HuH-7.5 (cell line): ENCODE results near the gene SMAP1.

Experiments used
- DNase-seq: peaks from one replicate; pipeline ENCODE4 v3.0.0; 2011; ENCODE audit warnings: low spot score

Gene SMAP1

DNA sequence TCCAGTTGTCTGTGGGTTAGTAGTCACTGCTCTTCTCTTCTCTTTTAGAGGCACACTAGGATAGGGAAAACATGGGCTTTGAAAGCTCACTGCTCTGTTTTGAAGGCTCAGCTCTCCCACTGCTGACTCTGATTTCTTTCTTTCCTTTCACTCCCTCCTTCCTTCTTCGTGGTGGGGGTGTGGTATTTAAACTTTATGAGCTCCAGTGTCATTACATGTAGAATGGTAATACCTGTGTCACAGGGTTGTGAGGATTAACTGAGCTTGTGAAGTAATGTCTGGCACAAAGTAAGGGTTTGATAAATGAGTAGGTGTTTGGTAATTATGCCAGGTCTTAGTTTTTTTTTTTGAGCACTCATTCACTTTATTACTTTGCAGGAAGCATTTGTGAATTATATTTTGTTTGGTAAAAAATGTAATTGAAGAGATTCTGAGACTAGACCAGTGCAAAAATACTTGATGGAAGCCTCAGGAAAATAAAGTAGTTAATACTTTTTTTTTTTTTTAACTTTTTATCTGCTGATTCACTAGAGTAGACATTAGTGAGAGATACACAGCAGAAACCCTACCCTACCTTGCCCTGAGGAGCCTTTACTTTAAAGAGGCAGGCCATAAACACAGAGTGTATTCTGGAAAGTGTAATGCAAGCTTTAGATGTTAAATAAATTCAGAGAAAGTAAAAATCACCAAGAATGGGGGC, 17.3 kb downstream of the SMAP1 start:
- no peak for DNase-seq

DNA sequence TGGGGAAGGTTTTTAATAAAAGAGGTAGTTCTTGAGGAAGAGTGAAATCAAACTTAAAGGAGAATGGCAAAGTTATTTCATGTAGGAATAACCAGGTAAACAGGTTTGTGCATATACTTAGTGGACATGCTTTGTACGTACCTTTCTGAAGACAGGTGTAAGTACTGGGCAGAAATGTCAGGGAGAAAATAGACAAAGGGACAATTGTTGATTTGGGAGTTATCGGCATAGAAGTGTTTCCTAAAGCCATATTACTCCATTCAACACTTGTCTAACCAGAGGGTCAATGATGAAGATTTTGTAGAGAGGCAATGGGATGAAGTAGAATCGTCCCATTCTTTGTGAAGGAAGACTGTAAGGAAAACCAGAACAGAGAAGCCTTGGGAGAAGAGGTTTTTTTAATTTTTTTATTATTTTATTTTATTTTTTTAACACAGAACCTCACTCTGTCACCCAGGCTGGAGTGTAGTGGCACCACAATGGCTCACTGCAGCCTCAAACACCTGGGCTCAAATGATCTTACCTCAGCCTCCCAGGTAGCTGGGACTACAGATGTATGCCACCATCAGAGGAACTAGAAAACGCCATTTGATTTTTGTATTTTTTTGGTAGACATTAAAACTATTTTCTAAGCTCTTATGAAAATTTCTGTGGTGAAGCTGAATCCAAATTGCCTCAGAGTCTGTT, 18.0 kb downstream of the SMAP1 start:
- DNase-seq: no peak

DNA sequence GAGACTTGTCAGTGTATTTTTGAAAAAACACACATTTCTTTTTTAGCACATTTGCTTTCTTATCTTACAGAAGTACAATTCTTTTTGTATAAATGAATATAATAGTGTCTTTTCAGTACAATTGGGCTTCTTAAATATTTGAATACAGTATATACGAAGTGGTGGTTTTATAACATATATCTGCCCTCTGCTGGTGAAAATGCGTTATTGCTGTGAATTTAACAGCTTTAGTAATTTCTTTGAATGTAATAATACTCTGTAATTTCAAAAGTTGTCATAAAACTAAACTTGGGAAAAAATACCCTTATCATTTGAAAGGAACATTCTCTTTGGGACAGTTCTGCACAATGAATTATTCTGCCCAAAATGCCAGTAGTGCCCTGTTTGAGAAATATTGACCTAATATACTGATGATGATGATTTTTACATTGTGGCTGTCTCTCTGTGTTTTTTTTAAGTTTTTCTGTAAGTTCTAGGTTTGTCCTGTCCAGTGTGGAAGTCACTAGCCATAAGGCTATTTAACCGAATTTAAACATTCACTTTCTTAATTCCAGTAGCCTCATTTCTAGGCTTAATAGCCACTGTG, 19.0 kb downstream of the SMAP1 start:
- DNase-seq: no peak

GRCh38 chr6:70693887-70694286, 26.2 kb downstream of the SMAP1 start:
- no peak for DNase-seq

GRCh38 chr6:70694371-70694770, 26.7 kb downstream of the SMAP1 start:
- DNase-seq: no peak

- no peak for DNase-seq
Measured at GRCh38 chr6:70700922-70701876, 33.5 kb downstream of the SMAP1 start.

GRCh38 chr6:70705772-70706171, 38.1 kb downstream of the SMAP1 start:
- DNase-seq: no peak

DNA sequence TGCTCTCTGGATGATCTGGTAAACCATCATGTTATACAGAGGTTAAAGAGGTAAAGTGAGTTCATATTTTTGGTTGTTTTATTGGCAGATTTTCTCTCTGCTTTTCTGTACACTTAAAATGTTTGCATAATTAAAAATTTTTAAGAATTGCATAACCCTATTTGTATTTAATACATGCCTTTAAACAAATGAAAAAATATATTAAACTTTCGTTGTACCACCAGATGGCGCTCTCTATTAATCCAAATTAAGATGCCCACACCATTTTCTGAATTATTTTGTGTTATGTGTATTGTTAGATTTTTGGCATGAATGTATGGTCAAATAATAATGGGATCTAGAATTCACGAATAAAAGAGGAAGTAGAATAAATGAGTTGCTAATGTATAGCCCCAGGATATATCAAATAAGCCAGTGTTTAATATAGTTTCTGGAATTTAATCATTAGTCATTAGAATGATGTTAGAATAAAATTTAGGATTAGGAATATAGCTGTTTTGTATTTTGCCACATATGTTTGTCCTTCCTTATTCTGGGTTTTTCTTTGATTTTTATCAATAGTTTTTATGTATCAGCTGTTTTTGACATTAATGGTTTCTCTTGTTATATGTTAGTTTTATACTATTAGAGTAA, 38.9 kb downstream of the SMAP1 start:
- no peak for DNase-seq

- DNase-seq: no peak
Measured at GRCh38 chr6:70707893-70708292, 40.2 kb downstream of the SMAP1 start.

- no peak for DNase-seq
Measured at GRCh38 chr6:70708448-70708847, 40.8 kb downstream of the SMAP1 start.

DNA sequence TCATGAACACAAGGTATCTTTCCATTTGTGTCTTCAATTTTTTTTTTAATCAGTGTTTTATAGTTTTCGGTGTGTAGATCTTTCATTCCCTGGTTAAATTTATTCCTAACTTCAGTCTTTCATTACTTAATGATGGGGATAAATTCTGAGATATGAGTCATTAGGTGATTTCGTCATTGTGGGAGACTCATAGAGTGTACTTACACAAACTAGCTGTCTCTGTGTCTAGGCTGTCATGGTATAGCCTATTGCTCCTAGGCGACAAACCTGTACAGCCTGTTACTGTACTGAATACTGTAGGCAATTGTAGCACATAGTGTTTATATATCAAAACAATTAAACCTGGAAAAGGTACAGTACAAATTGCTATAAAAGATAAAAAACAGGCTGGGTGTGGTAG, 42.1 kb downstream of the SMAP1 start:
- DNase-seq: no peak

- DNase-seq: no peak
Measured at GRCh38 chr6:70714716-70715257, 47.1 kb downstream of the SMAP1 start.

- no peak for DNase-seq
Measured at GRCh38 chr6:70717038-70717801, 49.5 kb downstream of the SMAP1 start.

DNA sequence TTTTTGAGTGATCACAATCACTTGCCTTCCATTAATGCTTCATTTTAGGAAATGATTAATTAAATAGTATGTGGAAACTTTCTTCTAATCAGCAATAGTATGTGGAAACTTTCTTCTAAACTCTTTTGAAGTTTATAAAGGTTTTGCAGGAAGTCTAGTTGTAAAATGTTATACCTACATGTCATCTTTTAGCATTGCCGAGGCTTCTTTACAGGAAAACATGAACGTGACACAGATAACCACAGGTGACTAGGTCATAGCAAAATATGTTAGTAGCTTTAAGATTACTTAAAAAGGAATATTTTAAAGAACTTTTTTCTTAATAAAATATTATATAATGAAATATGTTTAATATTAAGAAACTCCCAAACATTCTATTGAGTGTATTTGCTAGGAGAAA, 56.8 kb downstream of the SMAP1 start:
- no peak for DNase-seq

DNA sequence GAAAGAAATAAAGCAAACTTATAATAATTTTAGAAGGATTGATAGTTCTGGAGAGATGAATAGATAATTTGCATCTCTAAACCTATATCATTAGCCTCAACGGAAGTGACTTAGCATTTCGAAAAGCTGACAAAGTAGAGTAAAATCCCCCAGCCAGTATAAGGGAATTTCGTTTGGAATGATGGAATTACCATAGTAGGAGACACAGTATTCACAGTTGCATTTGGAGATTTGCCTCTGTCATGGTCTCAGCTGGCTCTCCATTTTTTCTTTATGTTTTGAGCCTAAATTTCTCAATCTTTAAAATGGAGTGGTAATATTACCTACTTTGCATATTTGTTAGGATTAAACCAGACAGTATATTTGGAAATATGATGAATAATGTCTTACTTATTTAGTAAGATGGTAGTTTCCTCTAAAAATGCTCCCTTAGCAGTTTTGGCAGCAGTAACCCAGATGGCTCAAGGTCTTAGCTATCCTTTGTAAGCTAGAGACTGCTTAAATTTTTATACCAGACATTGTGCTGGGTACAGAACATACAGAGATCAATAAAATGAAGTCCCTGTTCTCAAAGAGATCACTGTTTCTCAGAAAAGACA, 58.2 kb downstream of the SMAP1 start:
- no peak for DNase-seq

- DNase-seq: no peak
Measured at GRCh38 chr6:70734381-70734780, 66.7 kb downstream of the SMAP1 start.

DNA sequence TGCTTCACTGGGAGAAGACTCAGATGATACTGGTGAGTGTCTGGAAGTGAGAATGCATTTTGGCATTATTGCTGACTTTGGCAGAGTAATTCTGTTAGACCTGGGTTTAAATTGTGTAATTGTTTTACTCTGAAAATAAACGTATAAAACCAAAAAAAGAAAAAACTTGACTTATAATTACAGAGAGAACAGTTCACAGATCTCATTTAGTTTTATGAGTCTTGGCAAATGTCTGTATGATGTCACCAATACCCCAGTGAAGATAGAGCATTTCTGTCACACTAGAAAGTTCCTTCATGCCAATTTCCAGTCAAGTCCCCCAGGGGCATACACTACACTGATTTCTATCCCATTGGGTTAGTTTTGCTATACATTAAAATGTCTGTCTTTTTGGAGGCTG, 67.3 kb downstream of the SMAP1 start:
- no peak for DNase-seq

DNA sequence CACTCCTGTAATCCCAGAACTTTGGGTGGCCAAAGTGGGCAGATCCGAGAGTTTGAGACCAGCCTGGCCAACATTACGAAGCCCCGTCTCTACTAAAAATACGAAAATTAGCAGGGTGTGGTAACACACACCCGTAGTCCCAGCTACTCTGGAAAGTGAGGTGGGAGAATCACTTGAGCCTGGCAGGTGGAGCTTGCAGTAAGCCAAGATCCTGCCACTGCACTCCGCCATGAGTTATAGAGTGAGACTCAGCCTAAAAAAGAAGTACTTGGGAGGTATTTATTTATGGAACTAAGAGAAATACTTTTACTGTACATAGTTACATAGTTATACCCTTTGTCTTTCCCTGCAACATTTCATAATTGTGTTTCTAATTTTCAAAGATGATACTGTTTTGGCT, 67.8 kb downstream of the SMAP1 start:
- DNase-seq: no peak

DNA sequence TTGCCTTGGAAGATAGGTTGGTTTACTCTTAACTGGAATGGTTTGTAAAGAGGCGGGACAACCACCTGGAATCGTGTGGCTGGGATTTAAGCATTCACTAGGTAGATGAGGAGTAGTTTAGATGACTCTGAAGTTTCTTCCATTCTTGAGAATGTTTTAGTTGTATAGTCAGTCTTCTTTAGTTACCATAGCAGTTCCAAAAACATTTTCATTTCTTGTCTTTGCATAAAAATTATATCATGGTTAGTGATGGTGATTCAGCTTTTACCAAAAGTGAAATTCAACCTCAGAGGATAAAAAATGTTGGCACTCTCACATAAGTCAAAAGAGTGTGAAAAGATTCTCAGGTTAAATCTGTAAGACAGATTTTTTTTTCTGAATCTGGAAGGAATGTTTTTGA, 70.3 kb downstream of the SMAP1 start:
- DNase-seq: no peak

DNA sequence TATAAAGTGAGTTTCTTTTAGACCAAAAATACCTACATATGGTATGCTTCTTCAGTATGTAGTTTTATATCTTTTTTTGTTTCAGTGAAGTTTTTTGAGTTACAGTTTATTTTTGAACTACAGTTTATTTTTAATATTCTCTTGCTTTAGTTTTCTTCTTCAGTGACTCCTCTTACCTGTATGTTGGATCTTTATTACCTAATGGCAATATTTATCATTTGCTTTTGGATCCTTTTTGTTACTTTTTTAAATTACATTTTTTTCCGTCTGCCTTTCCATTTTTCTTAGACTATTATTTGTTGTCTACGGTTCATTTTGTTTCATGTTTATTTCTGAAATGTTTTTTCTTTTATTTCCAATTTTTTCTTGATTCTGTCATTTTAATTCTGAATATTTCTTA, 71.9 kb downstream of the SMAP1 start:
- no peak for DNase-seq
